SH-SY5Y (cell line): ENCODE data around the gene SPATS2.

Source experiments
- GATA2 ChIP-seq: IDR thresholded peaks from 2 replicates; pipeline ENCODE4 v1.6.1; 2011; ENCODE audit warnings: mild to moderate bottlenecking, low read depth, low read length
- GATA3 ChIP-seq: IDR thresholded peaks from 2 replicates; pipeline ENCODE4 v1.6.1; 2011; ENCODE audit warnings: low read depth, mild to moderate bottlenecking, low read length, moderate library complexity

The SPATS2 gene

DNA sequence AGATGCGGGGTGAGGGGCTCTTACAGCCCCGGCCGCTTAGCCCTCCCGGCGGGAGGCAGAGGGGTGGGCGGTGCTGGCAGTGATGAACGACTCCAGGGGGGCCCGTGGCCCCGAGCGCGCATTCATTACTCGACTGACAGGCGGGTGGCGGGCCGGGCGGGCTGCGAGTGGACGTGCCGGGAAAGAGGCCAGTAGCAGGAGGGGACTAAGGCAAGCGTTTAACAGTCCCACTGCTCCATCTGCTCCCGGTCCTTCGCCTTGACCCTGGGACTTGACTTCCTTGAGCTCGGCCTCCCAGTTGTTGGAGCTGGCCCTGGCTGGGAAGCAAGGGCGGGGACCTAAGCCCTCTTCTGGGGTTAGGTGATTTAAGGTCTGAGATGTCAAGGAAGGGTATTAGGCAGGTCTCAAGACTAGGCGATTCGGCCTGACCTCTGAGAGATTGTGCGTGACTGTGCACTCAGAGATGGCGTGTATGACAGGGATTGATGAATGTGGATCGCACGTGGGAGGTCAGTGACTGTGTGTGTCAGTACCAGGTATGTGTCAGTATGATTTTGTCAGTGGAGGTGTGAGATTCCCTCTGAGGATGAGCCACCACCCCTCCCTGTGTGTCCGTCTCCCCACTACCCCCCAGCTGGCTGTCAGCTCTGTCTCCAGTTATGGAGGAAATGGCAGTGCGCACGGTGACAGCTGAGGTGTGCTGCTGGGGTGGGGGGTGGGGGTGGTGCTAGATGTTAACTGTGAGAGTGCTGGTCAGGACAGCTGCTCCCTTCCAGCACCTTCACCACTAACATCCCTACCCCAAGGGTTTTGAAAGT, 24.1 kb upstream of the SPATS2 start:
- no peak for TF ChIP-seq GATA3
- no peak for TF ChIP-seq GATA2

DNA sequence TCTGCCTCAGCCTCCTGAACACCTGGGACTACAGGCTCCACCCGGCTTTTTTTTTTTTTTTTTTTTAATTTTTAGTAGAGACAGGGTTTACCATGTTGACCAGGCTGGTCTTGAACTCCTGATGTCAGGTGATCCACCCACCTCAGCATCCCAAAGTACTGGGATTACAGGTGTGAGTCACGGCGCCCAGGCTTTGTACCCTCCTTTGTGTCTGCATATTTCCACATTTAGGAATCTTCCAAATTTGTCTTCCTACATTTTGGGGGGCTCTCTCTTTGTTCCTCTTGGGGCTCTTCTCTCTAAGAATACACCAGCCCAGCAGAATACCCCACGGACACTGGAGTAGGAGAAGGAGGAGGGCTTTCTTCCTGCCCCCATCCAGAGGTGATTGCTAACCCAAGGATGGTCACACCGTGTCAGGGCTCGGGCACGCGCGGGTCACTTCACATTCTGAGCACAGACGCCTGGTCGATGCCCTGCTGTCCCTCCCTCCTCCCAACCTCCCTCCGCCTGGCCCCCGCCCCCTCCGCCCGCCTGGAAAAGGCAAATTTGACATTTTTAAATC, 22.7 kb upstream of the SPATS2 start:
- no peak for TF ChIP-seq GATA2
- TF ChIP-seq GATA3, result no peak

DNA sequence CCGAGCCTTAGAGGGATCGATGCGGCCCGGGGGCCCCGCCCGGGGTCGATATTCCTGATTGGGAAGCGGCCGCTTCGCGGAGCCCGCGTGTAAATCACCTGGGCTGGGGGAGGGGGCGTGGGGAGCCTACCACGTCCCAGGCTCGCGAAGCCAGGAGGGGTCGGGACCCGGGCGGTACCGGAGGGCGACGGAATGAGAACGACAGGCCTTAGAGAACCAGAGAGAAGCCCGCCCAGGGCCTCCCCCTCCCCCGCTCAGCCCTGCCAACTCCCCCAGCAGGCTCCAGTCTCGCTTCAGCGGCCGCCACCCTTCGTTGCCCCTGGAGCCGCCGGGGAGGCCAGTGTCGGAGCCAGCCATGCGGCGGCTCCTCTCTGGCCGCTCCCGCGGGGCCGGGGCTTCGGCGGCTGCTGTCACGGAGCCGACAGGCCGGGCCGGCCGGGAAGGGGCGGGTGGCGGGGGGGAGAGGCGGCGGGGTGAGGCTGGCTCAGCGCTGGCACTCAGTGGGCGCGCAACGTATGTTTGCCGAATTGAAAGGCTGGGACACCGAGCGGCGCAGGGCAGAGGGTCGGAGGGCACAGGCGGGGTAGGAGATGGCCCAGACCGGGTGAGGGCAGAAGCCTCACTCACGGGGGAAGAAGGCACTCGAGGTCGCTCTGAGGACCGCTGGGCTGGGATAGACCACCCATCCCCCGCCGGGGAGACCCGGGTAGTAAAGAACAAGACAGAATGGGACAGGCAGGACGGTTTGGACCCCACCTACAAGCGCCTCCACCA, 22.0 kb upstream of the SPATS2 start:
- no peak for TF ChIP-seq GATA2
- TF ChIP-seq GATA3, result no peak

DNA sequence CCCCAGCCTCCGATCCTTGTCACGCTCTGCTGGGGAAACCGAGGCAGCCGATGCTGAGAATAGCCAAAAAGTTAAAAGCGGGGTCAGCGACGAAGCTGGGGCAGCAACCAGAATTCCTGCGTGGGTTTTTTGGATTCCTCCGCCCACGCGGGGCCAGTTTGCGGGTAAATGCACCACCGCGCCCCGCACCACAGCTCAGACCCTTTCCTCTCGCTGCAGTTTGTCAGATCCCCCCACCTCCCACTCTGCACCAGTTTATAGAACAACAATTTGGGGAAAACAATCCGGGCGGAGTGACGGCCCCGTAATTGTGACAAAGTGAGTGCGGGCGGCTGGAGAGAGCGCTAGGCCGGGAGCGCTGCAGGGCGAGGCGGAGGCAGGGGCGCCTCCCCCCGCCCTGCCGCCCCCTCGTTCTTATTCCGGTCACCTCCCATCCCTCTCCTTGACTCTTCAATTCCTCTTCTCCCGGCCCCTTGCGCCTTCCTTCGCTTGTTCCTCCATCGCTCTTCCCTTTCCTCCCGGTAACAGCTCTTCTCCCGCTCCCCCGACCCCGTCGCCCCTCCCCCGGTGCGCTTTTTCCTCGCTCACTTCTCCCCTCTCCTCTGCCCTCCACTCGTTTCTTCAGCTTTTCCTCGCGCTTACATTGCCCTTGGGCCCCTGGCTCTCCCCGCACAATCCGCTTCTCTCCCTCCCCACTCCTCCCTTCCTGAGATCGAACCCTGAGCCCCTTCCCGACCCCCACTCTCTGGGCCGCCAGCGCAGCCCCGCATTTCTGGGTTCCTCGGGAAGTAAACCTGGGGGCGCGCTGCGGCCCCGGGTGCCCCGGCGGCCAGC, 21.2 kb upstream of the SPATS2 start:
- TF ChIP-seq GATA3 (no peak), GATA2 (no peak)

- TF ChIP-seq GATA2 (no peak), GATA3 (no peak)
These were observed 20.5 kb upstream of the SPATS2 start, which contains the start of gene DNAJC22 for GRCh38 chr12:49346659-49347310. Gene DNAJC22, plus strand, starts transcription at chr12:49346888. Its CDS starts 1,985 bp downstream, at chr12:49348873.

DNA sequence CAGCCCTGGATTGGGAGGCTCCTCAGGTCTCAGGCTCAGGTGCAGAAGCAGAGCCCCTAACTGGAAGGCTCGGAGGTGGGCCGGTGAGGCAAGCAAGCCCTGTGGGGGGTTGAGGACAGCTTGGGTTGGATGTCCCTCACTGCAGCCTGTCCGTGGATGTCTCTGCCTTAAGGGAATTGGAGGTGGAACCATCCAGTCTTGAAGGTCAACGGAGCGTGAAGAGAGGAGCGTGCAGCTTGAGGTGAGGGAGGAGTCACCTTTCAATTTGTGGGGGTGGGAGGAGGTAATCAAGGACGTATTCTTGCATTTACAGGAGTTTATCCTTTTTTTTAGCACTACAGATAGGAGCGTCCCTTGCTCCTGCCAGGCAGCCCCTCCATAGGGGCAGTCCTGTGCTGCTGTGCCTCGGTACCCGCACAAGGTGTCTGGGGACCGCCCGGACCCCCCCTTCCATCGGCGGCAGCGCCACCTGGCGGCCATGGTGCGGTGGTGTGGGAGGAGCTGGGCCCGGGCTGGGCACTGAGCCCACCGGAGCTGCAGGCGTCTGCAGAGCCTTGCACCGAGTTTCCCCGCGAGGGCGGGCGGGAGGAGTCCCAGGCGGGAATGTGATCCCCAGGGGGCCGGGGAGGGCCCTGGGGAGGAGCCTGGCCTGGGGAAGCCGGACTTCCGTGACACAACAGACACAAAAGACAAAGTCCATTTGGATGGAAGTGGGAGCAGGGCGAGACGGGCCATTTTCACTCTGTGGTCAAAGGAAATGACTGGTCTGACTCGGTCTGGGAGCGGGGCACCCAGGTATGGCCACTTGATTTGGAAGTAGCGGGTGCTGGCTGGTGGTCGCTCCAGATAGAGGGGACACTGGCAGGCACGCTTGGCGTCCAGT, 19.7 kb upstream of the SPATS2 start:
- no peak for TF ChIP-seq GATA3
- TF ChIP-seq GATA2, result no peak

- TF ChIP-seq GATA2 (no peak), GATA3 (no peak)
These were observed 18.5 kb upstream of the SPATS2 start for GRCh38 chr12:49348781-49349180.

- TF ChIP-seq GATA2 (no peak), GATA3 (no peak)
These were observed 18.0 kb upstream of the SPATS2 start for GRCh38 chr12:49349266-49349665.

DNA sequence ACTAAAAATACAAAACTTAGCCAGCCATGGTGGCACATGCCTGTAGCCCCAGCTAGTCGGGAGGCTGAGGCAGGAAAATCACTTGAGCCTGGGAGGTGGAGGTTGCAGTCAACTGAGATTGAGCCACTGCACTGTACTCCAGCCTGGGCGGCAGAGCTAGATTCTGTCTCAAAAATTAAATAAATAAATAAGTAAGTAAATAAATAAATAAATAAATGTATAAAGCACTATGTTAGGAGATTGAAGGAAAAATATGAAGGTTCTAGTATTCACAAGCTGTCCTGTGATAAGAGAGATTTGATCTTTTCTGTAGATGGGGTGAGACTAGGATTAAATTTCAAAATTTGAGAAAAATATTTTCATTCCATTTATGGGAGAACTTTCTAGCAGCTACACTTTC, 14.9 kb upstream of the SPATS2 start:
- no peak for TF ChIP-seq GATA2

DNA sequence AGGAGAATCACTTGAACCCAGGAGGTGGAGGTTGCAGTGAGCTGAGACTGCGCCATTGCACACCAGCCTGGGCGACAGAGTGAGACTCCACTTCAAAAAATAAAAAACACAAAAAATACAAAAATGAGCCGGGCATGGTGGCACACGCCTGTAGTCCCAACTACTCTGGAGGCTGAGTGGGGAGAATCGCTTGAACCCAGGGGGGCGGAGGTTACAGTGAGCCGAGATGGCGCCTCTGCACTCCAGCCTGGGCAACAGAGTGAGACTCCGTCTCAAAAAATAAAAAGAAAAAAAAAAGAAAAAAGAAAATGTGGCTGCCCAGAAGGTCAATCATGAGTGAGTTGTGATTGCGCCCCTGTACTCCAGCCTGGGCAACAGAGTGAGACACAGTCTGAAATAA, 11.3 kb upstream of the SPATS2 start:
- TF ChIP-seq GATA2, result no peak
- TF ChIP-seq GATA3, result no peak

GRCh38 chr12:49357103-49357678, 10.1 kb upstream of the SPATS2 start:
- TF ChIP-seq GATA2 (no peak), GATA3 (no peak)

GRCh38 chr12:49358483-49359141, 8.7 kb upstream of the SPATS2 start:
- TF ChIP-seq GATA2, result no peak
- no peak for TF ChIP-seq GATA3

DNA sequence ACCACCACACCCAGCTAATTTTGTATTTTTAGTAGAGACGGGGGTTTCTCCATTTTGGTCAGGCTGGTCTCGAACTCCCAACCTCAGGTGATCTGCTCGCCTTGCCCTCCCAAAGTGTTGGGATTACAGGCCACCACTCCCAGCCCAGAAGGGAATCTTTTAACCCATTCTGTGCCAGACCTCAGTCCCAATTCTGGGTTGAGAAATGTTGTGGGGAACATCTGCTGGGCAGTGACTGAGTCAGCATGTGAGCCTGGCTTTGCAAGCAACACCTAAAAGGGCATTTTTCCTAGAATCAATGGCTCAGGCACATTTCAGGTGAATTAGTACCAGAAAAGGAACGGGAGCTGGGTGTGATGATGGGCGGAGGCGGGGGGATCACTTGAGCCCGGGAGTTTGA, 7.6 kb upstream of the SPATS2 start:
- TF ChIP-seq GATA3, result no peak
- no peak for TF ChIP-seq GATA2

DNA sequence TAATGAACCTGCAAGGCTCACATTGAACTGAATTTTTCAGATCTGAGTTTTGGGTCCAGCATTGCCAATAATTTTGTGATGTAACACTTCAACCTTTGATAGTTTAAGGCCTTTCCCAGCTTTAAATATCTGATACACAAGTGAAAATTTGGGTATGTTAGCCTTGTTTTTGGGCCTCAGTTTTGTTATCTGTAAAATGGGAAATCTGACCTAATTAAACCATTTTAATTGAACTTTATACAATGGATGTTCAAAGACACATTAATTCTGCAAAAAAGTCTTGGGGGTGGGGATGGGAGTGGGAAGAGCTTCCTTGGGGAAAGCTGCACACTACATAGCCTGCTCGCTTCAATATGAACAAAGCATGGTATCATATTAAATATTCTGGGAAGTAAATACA, 5.2 kb upstream of the SPATS2 start:
- no peak for TF ChIP-seq GATA3
- no peak for TF ChIP-seq GATA2
